ENCODE data around the gene C2CD2.
"Not testable (repeated sequence)": the region's sequence is repeated elsewhere in the genome, so short reads cannot be mapped to it uniquely, and the experiment has no call there.

Gene C2CD2

DNA sequence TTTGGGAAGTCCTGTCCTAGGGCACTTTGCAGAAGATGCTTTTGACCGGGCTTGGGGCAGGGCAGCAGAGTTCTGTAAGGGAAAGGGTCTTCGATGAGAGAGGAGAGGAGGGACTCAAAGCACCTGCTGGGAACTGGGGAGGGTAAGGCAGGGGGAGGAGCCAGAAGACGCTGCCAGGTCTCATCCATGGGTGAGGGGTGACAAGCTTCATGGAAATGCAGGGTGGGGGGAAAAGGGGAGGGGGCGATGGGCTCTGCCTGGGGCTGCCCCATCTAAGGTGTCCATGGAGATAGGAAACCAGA lies 20.9 kb upstream of the C2CD2 start:
- DNase-seq, result no peak

DNA sequence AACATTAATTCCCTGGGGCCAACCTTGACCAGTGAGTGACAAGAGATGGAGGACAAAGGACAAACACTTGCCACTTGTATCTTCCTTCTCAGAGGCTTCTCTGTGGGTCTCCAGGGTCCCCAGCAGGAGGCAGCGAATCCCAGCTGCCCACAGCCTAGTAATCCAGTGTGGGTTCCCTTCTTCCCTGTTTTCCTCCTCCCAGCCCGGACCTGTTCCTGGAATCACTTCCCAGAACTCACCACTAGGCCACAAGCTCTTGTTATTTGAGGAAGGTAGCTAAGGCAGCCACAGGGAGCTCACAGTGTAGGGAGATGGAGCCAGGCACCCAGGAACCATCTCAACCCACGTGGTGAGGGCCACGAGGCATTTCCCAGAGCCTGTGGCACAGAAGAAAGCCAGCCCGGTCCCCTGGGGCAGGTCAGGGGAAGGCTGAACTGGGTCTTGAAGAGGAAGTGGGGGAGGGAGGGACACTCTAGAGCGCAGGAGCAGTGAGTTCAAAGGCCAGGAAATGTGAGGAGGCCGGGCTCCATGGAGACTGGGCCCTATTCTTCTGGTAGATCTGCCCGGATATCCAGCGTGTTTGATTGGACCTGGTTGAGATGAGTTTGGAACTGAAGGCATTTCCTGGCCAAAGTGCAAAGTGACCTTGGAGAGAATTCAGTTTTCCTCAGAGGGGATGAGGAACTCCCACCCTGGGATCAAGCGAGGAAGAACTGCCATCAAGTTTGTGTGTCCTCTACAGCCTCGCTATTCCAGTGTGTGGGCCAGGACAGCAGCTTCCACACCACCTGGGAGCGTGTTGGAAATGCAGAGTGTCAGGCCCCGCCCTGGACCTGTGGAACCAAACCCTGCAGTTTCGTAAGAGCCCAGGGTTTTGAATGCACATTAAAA lies 20.3 kb upstream of the C2CD2 start:
- DNase-seq, result peak in 1 of 2 donors; percentile 11

DNA sequence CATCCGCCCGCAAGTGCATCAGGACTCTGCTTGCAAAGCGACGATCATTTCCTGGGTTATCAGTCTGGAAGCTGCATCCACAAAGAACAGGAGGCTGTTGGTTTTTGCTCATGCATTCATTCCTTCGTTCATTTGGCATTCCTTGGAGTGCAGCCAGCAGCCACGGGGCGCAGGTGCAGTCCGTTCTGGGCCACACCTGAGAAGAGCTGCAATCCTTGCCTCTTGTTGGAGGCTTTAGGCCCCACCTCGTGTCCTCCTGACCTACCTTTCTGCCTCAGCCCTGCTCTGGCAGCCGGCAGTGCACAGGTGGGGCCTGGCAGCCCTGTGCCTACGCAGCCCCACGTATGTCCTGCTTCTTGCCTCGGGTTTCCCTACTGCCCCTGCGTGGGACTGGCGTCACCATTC lies 19.6 kb upstream of the C2CD2 start:
- no peak for DNase-seq

DNA sequence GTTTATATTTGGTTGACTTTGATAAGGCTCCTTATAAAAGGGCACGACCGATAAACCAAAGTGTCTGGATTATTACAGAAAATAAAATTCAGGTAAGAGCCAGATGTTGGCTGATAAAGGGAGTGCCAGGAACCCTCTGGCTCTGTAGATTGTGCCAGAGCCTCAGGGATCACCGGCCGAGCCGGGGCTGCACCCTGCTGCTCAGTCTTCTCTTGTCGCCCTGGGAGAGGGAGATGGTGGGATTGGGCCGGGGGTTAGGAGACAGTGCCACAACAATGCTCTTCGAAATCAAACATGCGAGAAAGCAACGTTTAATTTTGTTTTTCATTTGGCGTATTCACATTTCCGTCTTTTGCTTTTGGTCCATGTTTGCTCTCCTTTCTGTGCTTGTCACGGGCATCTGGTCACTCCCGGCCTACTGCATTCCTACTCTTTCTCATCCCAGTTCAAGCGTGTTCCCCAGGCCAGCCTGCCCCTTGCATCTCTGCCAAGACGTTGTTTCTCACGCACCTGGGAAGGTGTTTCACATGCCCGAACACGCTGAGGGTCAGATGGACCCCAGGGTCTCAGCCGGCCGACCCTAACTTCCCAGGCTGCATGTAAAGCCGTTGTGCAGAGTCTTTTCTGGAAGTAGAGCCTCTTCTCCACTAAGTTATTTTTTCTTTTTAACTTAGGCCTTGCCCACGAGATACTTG lies 18.8 kb upstream of the C2CD2 start:
- DNase-seq, result peak in 1 of 2 donors; percentile 6

DNA sequence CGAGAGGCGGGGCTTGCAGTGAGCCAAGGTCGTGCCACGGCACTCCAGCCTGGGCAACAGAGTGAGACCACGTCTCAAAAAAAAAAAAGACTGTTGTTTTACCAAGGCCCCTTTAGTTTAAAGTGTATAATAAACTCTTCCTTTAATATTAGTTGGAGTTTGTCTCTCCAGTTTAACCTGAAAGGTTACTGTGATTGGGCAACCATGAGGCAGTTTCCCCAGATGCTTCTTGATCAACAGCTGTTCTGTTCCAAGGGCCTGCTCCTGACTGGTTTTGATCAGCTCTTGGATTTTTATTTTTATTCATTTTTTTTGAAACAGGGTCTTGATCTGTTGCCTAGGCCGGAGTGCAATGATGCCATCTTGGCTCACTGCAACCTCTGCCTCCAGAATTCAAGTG lies 18.1 kb upstream of the C2CD2 start:
- DNase-seq, result no peak

DNA sequence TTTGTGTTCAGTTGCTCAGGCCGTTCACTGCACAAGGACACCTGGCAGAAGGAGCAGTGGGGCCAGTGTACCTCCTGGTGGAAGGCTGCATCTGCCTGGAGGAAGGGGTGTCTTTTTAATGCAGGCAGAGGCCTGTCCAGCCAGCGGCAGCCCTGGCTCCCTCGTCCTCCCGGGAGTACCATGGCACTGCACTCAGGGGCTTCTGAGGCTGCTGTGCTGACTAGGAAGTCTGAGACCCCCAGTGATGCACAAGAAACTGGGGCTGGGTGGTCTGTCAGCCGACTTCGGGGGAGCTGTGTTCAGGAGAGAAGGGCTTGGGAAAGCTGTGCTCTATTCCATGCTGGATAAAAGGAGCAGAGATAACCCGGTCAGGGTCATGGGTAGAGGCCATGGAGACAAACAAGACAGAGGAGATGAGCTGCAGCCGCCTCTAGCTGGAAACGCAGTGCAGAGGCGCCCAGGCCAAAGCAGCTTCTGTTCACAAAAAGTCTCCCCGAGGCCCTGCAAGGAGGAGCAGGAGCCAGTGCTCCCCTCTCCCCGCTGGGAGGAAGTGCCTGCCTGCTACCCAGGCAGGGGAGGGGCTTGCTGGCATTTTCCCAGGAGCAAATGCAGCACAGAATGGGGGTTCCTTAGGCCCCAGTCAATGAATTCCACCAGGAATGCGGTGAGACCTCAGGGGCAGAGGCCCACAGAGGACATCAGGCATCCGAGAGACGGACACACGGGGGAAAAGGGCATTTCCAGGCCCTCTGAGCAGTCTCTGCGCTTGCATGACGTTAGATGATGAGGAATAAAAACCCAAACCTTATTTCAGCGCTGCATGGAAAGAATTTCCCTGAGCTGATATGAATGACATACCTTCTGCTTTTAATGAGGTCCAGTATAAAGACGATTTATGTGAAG lies 17.2 kb upstream of the C2CD2 start:
- peak in 1 of 2 donors; percentile 2 for DNase-seq

DNA sequence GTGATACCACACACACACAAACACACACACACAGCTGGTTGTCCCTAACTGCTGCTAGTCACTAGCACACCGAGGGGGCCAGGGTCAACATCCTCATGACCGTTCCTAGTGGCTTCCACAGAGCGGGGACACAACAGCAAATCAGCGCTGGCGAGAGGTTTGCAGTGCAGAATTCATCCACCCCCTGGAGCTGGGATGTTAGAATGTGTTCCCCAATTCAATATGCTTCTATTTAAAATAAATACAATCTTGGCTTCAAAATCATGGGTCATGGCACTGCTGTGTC lies 16.2 kb upstream of the C2CD2 start:
- no peak for DNase-seq

DNA sequence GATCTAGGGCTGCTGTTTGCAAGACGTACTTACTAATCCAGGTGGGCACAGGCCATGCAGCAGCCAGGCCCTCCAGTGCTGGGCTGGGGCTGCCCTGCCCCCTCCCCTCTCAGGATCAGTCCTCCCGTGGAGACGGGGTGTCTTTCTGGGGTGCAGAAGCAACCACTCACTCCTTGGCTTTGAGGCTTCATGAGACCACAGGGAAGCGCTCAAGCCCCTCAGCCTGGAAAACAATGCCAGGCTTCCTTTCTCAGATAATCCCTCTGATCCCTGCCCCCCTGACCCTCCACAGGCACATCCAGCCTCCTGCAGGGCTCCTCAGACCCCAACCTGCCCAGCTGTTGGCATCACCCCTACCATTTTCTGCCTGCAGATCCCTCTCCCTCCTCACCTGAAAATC lies 13.9 kb upstream of the C2CD2 start:
- no peak for DNase-seq

DNA sequence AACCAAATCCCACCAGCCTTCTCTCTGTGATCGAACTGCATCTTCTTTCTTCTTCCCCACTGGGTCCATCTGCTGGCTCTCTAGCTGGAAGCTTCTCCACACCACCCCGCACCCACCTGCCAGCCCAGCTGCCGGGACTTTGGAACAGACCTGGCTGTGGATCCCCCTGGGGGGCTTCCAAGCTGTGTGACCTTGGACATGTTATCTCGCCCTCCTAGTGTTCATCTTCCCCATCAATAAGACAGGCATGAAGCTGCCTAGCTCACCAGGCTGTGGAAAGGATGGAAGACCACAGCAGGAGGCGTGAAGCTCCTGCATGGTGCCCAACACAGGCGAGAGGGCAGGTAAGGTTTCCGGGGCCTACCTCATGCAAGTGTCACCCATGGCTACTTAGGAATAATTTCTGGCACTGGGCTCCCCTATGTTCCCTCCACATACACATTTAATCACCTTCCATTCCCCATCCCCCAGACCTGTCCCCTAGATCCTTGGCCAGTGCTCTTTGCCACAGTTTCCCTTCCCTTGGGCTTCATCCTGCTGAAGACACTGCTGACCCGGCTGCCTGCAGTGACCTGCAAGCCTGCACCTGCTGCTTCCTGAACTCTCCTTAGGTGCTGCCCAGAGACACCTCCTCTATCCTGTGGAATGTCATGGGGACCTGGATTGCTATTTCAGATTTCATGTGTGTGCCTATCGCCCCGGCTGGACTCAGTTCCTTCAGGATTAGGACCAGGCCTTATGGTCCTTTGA lies 13.2 kb upstream of the C2CD2 start:
- DNase-seq, result peak in 1 of 2 donors; percentile 8

DNA sequence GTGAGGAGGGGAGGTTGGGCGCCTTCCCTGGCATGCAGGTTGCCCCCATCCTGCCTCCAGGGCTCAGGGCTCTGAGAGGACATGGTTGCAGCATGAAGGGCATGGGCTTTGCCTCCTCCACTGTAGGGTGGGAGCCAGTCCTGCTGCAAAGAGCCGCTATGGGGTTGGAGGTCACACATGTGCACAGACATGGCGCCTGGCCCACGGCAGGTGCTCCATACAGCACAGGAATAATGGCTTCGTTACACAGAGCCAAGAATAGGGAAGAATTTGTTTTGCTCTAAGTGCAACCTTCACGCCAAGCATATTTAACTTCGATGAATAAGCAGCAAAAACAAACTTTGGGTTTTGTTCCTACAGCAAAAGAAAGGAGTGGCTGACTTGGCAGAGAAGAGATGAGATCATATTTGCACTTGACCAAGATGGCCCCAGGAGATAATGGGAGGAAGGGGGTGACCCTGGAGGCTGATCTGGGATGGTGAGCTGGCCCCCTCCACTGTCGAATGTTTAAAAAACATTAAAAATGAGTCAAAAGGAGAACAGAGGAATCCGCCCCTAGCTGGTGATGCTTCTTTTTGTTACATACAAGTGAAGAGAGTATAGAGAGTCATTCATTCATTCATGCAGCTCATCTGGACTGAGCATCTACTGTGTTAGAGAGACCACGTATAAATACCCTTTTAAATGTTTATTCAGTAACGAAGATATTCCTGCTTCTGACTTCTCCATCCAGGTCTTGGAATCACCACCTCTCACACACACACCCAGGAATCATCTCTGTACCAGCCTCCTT lies 12.4 kb upstream of the C2CD2 start:
- no peak for DNase-seq

DNA sequence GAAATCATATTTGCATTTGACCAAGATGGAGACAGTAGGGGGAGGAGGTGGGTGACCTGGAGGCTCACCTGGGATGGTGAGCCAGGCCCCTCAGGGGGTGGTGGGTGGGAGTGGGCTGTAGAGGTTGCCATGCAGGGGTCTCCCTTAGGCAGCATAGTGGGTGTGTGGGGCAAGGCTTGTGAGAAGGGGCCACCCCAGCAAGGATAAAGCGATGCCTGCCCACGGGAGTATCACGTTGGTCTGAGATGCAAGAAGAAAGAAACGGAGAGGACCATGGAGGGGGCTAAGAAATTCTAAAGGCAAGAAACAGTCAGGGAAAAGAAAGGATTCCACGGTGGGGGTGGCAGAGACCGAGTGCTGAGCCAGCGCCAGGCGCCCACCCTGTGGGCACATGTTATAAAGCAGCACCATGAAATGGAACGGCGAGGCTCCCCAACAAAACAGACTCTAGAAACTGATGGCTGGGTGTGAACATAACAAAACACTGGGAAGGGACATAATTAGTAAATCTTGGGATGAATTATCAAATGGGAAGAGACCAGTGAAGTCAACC lies 11.7 kb upstream of the C2CD2 start:
- no peak for DNase-seq

DNA sequence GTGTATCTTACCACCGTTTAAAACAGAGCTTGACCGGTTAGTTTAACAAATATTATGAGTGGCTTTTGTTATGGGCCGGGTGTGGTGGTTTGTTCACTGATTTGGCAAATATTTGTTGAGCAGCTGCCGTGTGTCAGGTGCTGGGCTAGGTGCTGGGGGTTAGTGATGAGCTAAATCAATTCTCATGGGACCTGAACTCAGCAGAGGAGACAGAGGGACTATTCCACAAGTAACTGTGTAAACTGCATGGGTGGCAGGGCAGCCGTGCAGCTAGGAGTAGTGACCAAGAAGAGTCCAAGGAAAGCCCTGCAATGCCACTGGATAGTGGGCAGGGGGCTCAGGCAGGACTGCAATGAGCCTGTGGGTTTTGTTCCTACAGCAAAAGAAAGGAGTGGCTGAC lies 11.2 kb upstream of the C2CD2 start:
- DNase-seq, result no peak

DNA sequence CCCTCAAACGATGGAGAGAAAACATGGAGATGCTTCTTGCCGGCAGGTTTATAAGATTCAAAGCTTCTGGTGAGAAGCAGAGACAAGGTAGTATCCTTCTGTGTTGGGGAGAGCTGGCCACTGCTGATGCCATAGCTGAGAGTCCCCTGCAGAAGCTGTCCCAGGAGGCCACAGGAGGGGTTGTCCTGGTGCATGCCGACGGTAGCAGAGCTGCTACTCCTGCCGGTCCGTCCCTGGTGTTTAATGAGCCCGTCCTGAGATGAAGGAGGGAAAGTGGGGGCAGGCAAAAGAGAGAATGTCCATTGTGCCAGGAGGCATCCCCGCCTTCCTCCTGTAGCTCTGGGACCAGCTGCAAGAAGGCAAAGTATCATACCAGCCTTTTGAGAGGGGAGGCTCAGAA lies 10.4 kb upstream of the C2CD2 start:
- DNase-seq, result no peak

DNA sequence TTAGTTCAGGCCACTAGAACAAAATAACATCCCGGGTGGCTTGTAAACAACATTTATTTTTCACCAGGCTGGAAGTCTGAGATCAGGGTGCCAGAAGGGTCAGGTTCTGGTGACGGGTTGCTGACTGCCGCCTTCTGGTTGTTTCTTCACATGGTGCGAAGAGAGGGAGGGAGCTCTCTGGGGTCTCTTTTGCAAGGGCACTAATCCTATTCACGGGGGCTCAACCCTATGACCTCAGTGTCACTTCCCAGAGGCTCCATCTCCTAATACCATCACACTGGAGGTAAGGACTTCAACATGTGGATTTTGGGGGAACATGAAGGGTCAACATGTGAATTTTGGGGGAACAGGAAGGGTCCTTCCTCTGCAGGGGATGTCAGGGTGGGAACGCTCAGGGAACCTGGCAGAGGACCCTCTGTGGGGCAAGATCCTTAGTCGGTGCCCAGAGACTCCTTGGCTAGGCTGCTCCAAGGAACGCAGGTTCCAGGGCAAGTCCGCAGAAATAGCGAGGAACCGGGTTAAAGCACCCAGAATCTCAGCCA lies 8.7 kb upstream of the C2CD2 start:
- no peak for DNase-seq

DNA sequence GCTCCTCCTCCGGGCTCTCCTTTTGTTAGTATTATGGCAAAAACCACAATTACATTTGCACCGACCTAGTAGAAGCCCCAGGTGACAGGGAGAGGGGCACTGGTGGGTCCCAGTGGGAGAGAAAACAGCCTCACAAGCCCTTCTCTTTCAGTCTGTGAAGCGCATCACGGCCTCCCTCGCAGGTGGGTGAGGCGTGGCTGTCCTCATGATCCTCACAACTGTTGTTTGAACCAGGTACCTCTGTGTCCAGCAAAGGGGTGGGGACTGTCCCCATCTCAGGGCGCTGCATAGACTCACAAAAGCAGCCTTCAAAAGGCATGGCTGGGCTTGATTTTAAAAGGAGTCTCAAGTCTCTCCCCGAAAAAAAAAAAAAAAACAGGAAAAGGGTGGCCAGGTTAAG lies 7.9 kb upstream of the C2CD2 start:
- DNase-seq, result no peak

DNA sequence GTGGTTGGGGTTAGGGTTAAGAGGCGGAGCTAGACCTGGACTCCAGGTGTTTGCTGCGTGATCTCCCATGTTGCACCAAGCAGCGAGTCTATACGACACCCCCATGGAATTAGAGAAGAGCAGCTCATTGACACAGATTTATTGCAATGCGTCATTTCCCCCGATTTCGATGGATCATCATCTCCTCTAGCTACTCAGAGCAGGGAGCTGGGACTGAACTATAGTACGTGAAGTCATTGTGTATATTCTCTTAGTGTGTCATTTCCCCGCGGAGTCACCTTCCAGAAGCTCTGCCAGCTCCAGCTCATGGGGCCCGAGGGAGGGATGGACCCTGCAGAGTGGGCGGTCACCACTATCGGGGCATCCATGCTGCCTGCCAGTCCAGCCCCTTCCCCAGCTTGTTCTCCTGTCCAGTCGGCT lies 7.5 kb upstream of the C2CD2 start:
- DNase-seq, result no peak

DNA sequence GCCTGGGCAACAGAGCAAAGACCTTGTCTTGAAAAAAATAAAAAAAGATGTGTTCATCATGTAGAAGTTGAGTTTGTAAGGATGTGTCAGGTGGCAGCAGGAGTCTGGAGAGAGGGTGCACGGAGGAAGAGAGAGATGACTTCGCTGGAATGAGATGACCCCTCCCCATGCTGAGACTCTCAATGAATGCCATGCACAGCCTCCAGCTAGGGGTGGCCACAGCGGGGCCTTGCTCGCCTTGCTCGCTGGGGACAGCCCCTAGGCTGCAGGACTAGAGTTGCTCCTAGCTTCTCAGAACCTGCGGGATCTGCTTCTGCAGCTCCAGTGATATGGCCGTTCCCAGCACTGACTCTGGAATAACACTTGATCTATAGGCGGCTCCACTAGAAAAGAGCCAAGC lies 6.6 kb upstream of the C2CD2 start:
- no peak for DNase-seq

DNA sequence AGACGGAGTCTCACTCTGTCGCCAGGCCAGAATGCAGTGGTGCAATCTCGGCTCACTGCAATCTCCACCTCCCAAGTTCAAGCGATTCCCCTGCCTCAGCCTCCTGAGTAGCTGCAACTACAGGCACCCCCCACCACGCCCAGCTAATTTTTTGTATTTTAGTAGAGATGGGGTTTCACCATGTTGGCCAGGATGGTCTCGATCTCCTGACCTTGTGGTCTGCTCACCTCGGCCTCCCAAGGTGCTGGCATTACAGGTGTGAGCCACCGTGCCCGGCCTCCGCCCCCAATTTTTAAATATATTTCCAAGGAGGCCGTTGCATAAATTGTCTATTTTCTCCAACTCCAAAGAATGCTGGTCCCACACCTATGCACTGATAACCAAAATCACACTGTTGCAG lies 5.9 kb upstream of the C2CD2 start:
- DNase-seq, result not testable (repeated sequence)

DNA sequence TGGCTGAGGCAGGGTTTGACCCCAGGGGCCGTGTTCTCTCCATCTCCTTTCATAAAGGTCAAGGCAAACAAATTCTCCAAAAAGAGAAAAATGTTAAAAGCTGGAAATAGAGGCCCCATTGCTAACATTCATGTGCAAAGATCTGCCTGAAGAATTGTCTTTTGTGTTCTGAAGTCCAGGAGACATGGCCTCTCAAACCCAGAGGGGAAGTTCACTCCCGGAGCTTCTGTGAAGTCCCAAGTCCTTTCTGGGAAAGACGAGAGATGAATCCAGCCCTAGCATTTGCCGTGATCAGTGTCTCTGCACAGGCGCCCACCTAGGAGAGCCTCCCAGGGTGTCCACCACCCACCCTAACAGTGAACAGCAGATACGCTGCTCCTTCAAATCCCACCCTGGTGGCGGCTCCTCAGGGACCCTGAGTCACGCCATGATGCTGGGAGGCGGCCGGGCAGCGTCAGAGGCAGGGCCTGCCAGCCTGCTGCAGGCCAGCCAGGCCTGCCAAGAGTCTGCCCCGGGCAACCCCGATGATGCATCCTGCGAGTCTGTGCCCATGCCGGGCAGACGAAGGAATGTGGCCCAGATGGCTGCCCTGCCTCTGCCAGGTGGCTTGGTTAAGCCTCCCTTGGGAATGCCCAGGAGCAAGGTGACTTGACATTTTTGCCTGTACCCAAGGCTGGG lies 5.2 kb upstream of the C2CD2 start:
- DNase-seq, result no peak

DNA sequence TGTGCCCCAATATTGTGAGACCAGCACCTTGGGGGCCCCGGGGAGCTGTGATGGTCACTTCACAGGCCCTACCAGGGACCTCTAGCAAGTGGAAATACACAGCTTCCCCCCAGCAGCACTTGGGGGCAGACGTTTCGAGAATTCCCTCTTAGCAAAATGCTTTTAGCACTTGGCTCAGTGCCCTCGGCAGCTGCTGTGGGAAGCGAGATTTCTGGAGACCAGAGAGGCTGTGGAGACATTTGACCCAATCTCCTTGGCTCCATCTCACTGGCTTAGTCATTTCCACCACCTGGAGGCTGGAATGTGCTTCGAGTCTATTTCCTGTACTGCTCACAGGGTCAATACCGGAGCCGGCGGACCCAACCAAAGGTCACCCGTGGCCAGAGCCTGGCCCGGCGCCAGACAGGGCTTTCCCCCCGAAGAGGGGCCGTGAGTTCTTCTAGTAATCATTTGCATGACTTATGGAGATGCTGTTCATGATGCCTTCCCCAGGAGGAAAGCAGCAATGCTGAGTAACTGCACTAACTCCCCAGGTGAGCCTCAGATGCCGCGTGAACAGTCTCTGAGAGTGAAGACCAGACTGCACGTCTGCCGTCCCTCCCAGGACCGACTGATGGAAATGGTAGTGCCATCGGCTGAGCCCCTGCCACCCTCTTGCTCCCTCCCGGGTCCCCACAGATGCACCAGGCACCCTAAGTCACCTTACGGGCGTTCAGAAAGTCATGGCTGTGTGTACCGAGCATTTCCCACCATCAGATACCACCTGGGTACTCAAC lies 4.4 kb upstream of the C2CD2 start:
- no peak for DNase-seq

Measured in CD4-positive, alpha-beta T cell treated with Interleukin-4 for 1 hour (primary cell).